HG03097 (cell line): ENCODE results near the gene ADM2.

Experiments used
- ATAC-seq: cut with Tn5 transposase; IDR thresholded peaks from one replicate; pipeline ENCODE4 v1.9.1; 2021; ENCODE audit not compliant: unreplicated experiment, low FRiP score

The ADM2 gene

GRCh38 chr22:50445071-50445879 is 36.1 kb upstream of the ADM2 start:
- ATAC-seq: no peak

- no peak for ATAC-seq
Measured at GRCh38 chr22:50445880-50446707, 35.2 kb upstream of the ADM2 start.

- ATAC-seq: no peak
Measured at GRCh38 chr22:50446708-50447575, 34.4 kb upstream of the ADM2 start.

GRCh38 chr22:50447576-50448551 is 33.5 kb upstream of the ADM2 start:
- ATAC-seq: no peak

- no peak for ATAC-seq
Measured at GRCh38 chr22:50452649-50453048, 28.7 kb upstream of the ADM2 start.

GRCh38 chr22:50454556-50455075 is 26.7 kb upstream of the ADM2 start:
- ATAC-seq: no peak

- no peak for ATAC-seq
Measured at GRCh38 chr22:50455201-50455600, 26.1 kb upstream of the ADM2 start.

GRCh38 chr22:50456026-50456425 is 25.3 kb upstream of the ADM2 start:
- no peak for ATAC-seq

- no peak for ATAC-seq
Measured at GRCh38 chr22:50456466-50457234, 24.7 kb upstream of the ADM2 start.

- ATAC-seq: no peak
Measured at GRCh38 chr22:50459016-50459415, 22.3 kb upstream of the ADM2 start.

GRCh38 chr22:50459496-50460140 is 21.7 kb upstream of the ADM2 start:
- no peak for ATAC-seq

GRCh38 chr22:50460938-50461337 is 20.4 kb upstream of the ADM2 start:
- ATAC-seq: no peak

- ATAC-seq: no peak
Measured at GRCh38 chr22:50461536-50461935, 19.8 kb upstream of the ADM2 start.

GRCh38 chr22:50461979-50462540 is 19.3 kb upstream of the ADM2 start:
- no peak for ATAC-seq

GRCh38 chr22:50463188-50463900 is 18.0 kb upstream of the ADM2 start:
- ATAC-seq: no peak

GRCh38 chr22:50464451-50464850 is 16.9 kb upstream of the ADM2 start:
- no peak for ATAC-seq
